GM10248 (cell line): ENCODE data around the gene VSTM2L.

Source experiments
- CTCF ChIA-PET: fragments of 300-600 bp; sonication (Branson Sonifier 250); formaldehyde crosslinking; extraction: SDS; loops from one replicate; lab custom pipeline; 2021; ENCODE audit warnings: antibody characterized with exemption; lab: Yijun Ruan, JAX
- POLR2A ChIA-PET: fragments of 350-650 bp; sonication (Branson Sonifier 250); formaldehyde crosslinking; extraction: SDS; loops from one replicate; lab custom pipeline; 2020; ENCODE audit warnings: antibody characterized with exemption; lab: Yijun Ruan, JAX
- DNase-seq: peaks from one replicate; pipeline ENCODE4 v3.0.0; 2012; ENCODE audit errors: extremely low spot score
- CTCF ChIP-seq: IDR thresholded peaks from 2 replicates; pipeline ENCODE4 v1.5.1; 2012; ENCODE audit warnings: mild to moderate bottlenecking, low read depth; ENCODE audit errors: extremely low read depth, missing control alignments, control extremely low read depth

VSTM2L gene

GRCh38 chr20:37969949-37970855 lies 67.3 kb downstream of the VSTM2L start:
- DNase-seq: no peak
- POLR2A ChIA-PET: no interaction called here
- CTCF ChIA-PET: no interaction called here

GRCh38 chr20:37970856-37971245 lies 67.9 kb downstream of the VSTM2L start:
- POLR2A ChIA-PET: no interaction called here
- DNase-seq: no peak
- no peak for TF ChIP-seq CTCF
- CTCF ChIA-PET: no interaction called here

More at GRCh38 chr20:37969949-37970855, 67.3 kb downstream of the VSTM2L start:
- no peak for TF ChIP-seq CTCF

GRCh38 chr20:37971561-37972127 lies 68.7 kb downstream of the VSTM2L start:
- POLR2A ChIA-PET: no interaction called here
- CTCF ChIA-PET: no interaction called here
- DNase-seq: no peak
- no peak for TF ChIP-seq CTCF

GRCh38 chr20:37972256-37973058 lies 69.5 kb downstream of the VSTM2L start:
- TF ChIP-seq CTCF: no peak
- POLR2A ChIA-PET: no interaction called here
- CTCF ChIA-PET: no interaction called here
- no peak for DNase-seq

GRCh38 chr20:37973059-37973910 lies 70.4 kb downstream of the VSTM2L start:
- ChIA-PET CTCF (interaction anchor here (1.9 kb wide), 1 partner anchor 10 kb away, joined by 6 read pairs; no protein-coding TSS in a partner anchor), POLR2A (no interaction called here)
- TF ChIP-seq CTCF: no peak

More at GRCh38 chr20:37973059-37973910, 70.4 kb downstream of the VSTM2L start:
- no peak for DNase-seq
